GM12891 (cell line): ENCODE data around the gene OGDH.

Source experiments
- PAX5 ChIP-seq: IDR thresholded peaks from 2 replicates; pipeline ENCODE4 v1.6.1; 2011; ENCODE audit warnings: low read length, moderate library complexity, mild to moderate bottlenecking; ENCODE audit not compliant: insufficient read depth, severe bottlenecking
- POLR2A ChIP-seq: IDR thresholded peaks from 2 replicates; pipeline ENCODE4 v1.6.1; 2011; ENCODE audit warnings: low read depth, low read length, control low read depth
- POLR2AphosphoS5 ChIP-seq: IDR thresholded peaks from 2 replicates; pipeline ENCODE4 v1.6.1; 2011; ENCODE audit warnings: low read depth, low read length, control low read depth
- POU2F2 ChIP-seq: IDR thresholded peaks from 2 replicates; pipeline ENCODE4 v1.6.1; 2011; ENCODE audit warnings: low read depth, mild to moderate bottlenecking, control low read depth, low read length, moderate library complexity
- SPI1 ChIP-seq: IDR thresholded peaks from 2 replicates; pipeline ENCODE4 v1.6.1; 2011; ENCODE audit warnings: low read depth, low read length, control low read depth
- TAF1 ChIP-seq: IDR thresholded peaks from 2 replicates; pipeline ENCODE4 v1.6.1; 2011; ENCODE audit warnings: low read depth, low read length, control low read depth

- TF ChIP-seq POLR2A (no peak), POLR2AphosphoS5 (no peak), SPI1 (no peak), TAF1 (no peak), PAX5 (no peak), POU2F2 (no peak)
Measured at GRCh38 chr7:44757739-44758138, 151.3 kb downstream of the OGDH start.
